Dermis microvascular lymphatic vessel endothelial cell (primary cell): ENCODE data around the gene AGTPBP1. TPM values are rescaled to one million over a fixed set of nuclear protein-coding genes. Genes with fewer than 3 reads are reported as not detected.

Source experiments
- DNase-seq, 2 donors: peaks; one replicate each; pipeline versions ENCODE4 v3.0.0 to v3.0.0-alpha.2; 2010; ENCODE audit warnings: low read depth in 2 of 2
- total RNA-seq: library from RNA; depleted of rRNA; stranded (reverse); fragments of >200 nt; gene quantifications from 2 replicates; pipeline ENCODE4 v1.2.1, GENCODE V29; 2014

AGTPBP1 gene
- total RNA-seq, 1 donor from 2014 or later, result 19.9 TPM

DNA sequence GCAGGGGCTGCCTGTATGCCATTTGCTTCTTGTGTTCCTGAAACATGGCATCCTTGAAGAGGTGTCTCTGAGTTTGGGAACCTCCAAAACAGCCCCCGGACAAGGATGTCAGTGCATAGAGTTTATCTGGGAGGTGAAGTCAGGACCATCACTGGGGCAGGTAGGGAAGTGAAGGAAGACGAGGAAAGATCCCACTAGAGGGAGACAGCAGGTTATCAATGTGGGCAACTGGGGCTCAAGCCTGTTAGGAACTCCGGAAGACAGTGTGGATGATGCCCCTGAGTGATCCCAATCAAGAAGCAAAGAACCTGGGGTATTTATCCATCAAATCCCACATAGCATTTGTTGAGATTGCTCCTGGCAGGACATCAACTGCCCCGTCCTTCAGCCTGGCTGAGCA lies 233.1 kb downstream of the AGTPBP1 start:
- DNase-seq, result no peak

DNA sequence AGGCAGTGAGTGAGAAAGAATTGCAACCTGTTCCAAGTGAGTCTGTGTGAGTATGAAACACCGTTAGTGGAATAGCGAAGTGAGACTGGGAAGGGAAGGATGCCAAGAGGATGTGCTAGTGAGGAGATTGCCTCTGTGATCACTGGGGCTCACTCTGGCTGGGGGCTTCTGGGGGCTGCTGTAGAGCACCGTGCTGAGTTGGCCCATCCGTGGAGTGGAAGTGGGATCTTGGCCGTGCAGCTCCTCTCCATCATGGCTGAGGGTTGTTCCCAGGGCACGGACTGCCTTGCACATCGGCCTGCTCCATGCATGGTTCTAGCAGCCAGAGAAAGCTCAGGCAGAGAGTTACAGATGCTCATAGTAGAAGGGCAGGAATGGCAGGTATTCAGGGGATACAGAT lies 236.1 kb downstream of the AGTPBP1 start:
- DNase-seq, result no peak

DNA sequence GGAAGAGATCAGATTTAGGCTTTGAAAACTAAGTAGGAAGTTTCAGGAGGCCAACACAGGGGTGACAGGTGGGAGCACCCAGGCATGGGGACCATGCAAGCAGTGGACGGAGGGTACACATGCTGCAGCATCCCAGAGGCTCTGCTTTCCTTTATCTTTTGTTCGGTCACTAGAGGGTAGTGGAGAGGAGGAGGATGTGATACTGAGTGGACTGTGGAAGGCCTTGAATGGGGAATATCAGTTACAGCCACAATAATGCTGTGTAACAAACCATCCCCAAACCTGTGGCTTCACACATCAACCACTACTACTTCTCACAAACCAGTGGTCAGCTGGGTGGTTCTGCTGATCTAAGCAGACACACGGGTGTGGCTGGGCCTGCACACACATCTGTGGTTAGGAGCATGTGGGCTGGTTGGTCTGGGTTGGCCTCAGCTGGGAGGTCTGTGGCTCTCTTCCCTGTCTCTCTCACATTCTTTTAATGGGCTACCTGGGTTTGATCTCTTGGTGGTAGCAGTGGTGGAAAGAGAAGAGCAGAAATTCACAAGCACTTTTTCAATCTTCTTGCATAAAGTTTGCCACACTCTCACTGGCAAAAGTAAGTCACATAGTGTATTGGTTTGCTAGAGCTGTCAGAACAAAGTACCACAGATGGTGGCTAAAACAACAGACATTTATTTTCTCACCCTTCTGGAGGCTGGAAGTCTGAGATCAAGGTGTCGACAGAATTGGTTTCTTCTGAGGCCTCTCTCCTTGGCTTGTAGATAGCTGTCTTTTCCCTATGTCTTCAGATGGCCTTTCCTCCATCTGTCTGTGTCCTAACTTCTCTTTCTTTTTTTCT lies 238.7 kb downstream of the AGTPBP1 start:
- no peak for DNase-seq

DNA sequence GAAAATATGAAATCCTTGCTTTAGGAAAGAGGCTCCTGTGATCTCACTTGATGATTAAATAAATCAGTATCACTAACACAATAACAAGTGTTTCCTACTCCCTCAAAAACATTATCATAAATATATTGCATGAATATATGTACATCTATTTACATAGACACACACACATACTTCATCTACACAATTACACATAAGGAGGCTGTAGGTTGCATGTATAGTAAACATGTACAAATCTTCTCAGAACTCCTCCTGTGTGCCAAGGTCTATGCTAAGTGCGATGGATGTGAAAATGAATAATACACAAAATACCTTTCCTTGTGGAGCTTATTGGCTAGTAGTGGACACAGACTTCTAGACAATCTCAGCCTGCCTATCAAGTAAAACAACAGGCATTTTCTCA lies 239.9 kb downstream of the AGTPBP1 start:
- no peak for DNase-seq

DNA sequence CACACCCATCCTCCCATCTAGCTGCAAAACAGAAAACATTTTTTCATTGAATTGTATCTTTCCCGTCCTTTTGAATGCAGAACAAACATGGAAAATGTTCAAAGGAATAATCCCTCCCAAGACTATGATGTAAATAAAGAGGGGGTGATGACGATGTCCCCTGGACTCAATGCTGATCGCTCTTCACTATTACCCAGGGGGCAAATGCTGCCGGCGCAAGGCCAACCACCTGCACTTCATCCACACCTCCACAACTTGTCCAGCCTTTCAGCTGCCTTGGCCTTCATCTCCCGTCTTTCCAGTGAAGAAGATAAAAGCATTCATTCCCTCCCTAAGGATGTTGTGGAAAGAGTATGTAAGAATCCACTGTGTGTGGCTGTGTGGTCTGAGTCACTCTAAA lies 240.3 kb downstream of the AGTPBP1 start:
- no peak for DNase-seq

Other genes with a start within 250 kb of the AGTPBP1 start
- gene NAA35, start 199.2 kb upstream of the AGTPBP1 start, total RNA-seq, result 15.6 and 16.2 TPM in 2 replicates